Cardiac fibroblast (primary cell): Measurements from ENCODE around the gene NOX5.

ENCODE experiments used
- DNase-seq, 2 donors: peaks; one replicate each; pipeline versions ENCODE4 v3.0.0 to v3.0.0-alpha.2; 2010; ENCODE audit warnings: low read depth in 2 of 2
- H3K4me3 ChIP-seq, 2 donors: replicated peaks in 1 of 2; 1 replicate in 1 of 2; 2 replicates in 1 of 2; pipeline ENCODE4 v1.5.1; 2011; ENCODE audit warnings: low read depth in 2 of 2, low read length in 2 of 2, mild to moderate bottlenecking in 2 of 2, moderate library complexity in 1 of 2
- TF ChIP-seq, protein P1 (sequence below): IDR thresholded peaks from one replicate; pipeline ENCODE4 v1.5.1; 2011; ENCODE audit warnings: low read depth, mild to moderate bottlenecking, low read length, inconsistent platforms

NOX5 gene

DNA sequence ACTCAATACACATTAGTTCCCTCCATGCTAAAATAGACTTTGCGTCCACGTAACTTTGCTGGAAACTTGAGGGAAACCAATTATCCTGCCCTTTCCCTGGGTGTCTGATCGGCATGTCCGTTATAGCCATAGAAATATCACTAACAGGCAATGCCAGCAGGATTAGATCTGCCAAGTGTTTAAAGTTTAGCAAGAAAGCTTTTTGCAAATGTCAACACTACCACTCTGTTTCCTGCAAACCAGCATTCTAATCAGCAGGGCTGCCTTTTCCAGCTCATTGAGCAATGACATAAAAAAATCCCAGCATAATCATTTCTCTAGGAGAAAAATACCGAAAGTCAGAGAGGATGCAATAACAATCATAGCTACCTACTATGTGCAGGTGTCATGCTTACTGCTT is 60.9 kb downstream of the NOX5 start:
- peak in 1 of 2 donors; percentile 79 for DNase-seq
- TF ChIP-seq, protein P1, sequence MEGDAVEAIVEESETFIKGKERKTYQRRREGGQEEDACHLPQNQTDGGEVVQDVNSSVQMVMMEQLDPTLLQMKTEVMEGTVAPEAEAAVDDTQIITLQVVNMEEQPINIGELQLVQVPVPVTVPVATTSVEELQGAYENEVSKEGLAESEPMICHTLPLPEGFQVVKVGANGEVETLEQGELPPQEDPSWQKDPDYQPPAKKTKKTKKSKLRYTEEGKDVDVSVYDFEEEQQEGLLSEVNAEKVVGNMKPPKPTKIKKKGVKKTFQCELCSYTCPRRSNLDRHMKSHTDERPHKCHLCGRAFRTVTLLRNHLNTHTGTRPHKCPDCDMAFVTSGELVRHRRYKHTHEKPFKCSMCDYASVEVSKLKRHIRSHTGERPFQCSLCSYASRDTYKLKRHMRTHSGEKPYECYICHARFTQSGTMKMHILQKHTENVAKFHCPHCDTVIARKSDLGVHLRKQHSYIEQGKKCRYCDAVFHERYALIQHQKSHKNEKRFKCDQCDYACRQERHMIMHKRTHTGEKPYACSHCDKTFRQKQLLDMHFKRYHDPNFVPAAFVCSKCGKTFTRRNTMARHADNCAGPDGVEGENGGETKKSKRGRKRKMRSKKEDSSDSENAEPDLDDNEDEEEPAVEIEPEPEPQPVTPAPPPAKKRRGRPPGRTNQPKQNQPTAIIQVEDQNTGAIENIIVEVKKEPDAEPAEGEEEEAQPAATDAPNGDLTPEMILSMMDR = no peak
- H3K4me3 ChIP-seq = no peak overlapping the region

DNA sequence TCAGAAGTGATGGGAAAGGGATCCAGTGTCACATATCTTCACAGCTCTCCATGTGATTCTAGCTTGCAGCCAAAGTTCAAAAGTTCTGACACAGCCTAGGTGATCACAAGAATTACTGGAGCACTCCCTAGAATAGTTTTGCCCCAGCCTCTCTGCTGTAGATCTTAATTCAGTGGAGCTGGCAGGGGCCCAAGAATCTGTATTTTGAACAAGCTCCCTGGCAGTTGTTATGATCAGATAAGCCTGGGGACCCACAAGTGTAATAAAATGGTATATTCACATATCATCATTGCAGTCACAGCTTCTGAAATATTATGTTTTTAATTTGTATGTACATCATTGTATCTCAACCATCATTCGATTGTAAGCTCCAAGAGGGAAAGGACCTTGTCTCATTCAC is 62.3 kb downstream of the NOX5 start:
- no peak for DNase-seq
- TF ChIP-seq, protein P1 = no peak
- H3K4me3 ChIP-seq = no peak overlapping the region

DNA sequence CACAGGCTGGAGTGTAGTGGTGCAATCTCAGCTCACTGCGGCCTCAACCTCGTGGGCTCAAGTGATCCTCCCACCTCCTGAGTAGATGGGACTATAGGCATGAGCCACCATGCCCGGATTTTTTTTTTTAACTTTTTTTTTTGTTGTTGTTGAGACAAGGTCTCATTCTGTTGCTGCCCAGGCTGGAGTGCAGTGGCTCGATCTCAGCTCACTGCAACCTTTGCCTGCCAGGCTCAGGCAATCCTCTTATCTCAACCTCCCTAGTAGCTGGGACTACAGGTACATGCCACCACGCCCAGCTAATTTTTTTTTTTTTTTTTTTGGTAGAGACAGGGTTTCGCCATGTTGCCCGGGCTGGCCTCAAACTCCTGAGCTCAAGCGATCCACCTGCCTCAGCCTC is 64.1 kb downstream of the NOX5 start:
- H3K4me3 ChIP-seq = no peak overlapping the region
- TF ChIP-seq, protein P1 = no peak
- no peak for DNase-seq

DNA sequence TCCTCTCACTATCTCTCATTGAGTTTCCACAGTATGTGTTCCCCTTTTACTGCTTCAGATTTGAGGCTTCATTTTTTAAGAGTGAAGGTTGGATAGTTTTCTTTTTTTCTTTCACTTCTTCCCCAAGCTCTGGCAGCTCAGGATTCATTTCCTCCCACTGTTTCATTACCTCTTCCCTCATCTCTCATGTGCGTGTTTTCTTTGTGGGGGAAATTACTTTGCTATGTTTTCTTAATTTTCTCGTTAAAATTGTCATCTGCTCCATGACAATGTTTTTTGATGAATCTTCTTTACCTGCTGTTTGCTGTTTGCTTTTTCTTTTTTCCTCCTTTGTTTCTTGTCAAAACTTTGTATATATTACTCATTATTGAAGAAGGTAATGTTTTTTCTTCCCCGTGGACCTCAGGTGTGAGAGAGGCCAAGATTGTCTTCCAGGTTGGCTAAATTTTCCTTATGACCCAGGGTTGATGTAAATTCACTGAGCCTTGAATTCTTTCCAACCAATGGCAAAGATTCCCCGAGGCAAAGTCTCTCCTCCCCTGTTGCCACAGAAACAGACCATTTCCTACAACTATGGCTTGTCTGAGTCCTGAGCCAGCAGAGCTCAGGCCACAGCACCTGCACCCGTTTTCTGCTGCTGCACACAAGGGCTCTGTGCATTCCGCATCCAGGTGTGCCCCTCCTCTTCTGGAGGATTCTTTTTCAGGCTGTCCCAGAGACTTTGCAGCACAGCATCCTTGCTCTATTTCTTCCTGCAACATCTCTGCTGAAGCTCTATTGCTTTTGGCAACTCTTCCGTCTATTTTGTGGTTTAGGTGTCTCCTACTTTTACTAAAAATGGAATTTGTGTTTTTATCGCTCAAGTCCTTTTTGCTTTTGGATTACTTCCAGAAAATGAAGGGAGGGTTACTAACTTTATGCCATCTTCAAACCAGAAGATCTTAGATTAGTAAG is 66.1 kb downstream of the NOX5 start:
- peak in 1 of 2 donors; percentile 63 for DNase-seq
- TF ChIP-seq, protein P1 = no peak
- no peak overlapping the region for H3K4me3 ChIP-seq

DNA sequence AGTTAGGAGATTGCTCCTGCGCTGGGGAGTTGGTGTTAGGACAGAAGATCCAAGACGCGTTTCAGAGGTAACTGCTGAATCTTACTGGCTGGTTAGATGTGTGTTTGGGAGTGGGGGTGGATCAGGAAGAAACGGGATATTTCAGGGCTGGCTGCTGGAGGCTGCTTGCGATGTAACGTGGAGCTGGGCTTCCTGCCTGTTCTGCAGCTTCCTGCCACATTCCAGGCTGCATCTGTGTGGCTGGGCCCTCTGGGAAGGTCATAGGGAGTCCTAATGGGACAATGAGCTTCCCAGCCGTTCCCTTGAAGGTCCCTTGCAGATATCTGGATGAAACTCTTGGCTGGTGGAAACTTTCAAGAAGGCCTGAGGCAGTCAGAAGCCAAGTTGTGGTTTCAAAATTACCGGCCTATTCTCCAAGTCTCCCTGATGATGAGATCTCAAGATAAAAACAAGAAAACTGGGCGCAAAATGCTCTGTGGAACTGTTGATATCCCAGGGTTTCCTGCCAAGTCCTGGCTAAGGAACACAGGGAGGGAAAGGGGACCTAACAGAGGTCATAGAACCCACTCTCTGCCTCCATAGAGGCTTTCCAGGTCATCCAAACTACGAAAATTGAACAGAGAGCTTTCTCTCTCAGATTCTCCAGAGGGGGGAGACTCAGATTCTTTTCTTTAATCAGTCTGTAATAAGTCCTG is 67.0 kb downstream of the NOX5 start:
- peak; percentile 49 to 92 for DNase-seq
- TF ChIP-seq, protein P1 = no peak
- no peak overlapping the region for H3K4me3 ChIP-seq

DNA sequence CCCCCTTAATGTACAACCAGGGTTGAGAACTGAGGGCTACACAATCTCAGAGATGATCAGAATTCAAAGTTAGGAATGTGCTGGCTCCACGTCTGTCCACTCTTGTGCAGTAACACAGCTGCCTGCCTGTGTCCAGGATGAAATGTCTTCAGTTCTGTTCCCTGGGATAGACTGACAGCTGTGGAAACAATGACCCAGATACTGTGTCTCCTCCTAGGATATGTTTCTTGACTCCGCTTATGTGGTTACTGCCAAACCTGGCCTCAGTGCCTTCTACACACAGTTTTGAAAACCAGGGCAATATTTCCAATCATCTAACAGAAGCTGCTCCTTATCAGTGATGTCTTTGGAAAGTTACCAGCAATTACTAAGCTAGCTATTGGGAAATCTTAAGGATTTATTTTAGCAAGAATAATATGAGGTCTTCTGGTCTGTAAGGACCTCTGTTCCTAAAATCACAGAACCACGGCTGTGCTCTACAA is 67.6 kb downstream of the NOX5 start:
- no peak overlapping the region for H3K4me3 ChIP-seq
- TF ChIP-seq, protein P1 = no peak
- peak; percentile 73 to 94 for DNase-seq
